ENCODE results near the gene JAG2.
A peak's percentile ranks its signal among the peaks of the same experiment; 100 is the strongest.

Gene JAG2

GRCh38 chr14:105201925-105202513, 33.4 kb upstream of the JAG2 start:
- Histone ChIP-seq H3K4me3 (ENCODE audit: low read depth in 1 of 2, low read length in 2 of 2) (no peak overlapping the region), H3K36me3 (ENCODE audit: control insufficient read depth in 1 of 2, insufficient read depth in 2 of 2, low read length in 2 of 2) (no peaks in the 10 kb centered on the region), H3K9me3 (ENCODE audit: control insufficient read depth in 1 of 2, low read length in 2 of 2) (no peaks in the 10 kb centered on the region), H3K27ac (ENCODE audit: low read length) (no peak overlapping the region), H3K4me1 (ENCODE audit: control insufficient read depth in 1 of 2, insufficient read depth in 2 of 2, low read length in 2 of 2) (peaks cover 0 to 28% of the 10 kb centered on the region in 2 donors), H3K27me3 (ENCODE audit: low read depth, low read length) (peaks cover 18% of the 10 kb centered on the region)

GRCh38 chr14:105201156-105201924, 32.8 kb upstream of the JAG2 start:
- Histone ChIP-seq H3K4me1 (ENCODE audit: control insufficient read depth in 1 of 2, insufficient read depth in 2 of 2, low read length in 2 of 2) (peaks cover 0 to 35% of the 10 kb centered on the region in 2 donors), H3K4me3 (ENCODE audit: low read depth in 1 of 2, low read length in 2 of 2) (no peak overlapping the region), H3K36me3 (ENCODE audit: control insufficient read depth in 1 of 2, insufficient read depth in 2 of 2, low read length in 2 of 2) (no peaks in the 10 kb centered on the region), H3K9me3 (ENCODE audit: control insufficient read depth in 1 of 2, low read length in 2 of 2) (no peaks in the 10 kb centered on the region), H3K27me3 (ENCODE audit: low read depth, low read length) (peaks cover 21% of the 10 kb centered on the region), H3K27ac (ENCODE audit: low read length) (no peak overlapping the region)

- no peak overlapping the region for H3K27ac ChIP-seq (ENCODE audit: low read length)
- H3K4me1 ChIP-seq (ENCODE audit: control insufficient read depth in 1 of 2, insufficient read depth in 2 of 2, low read length in 2 of 2) = peaks cover 0 to 39% of the 10 kb centered on the region in 2 donors
- no peaks in the 10 kb centered on the region for H3K9me3 ChIP-seq (ENCODE audit: control insufficient read depth in 1 of 2, low read length in 2 of 2)
- peaks cover 28% of the 10 kb centered on the region for H3K27me3 ChIP-seq (ENCODE audit: low read depth, low read length)
- no peak overlapping the region for H3K4me3 ChIP-seq (ENCODE audit: low read depth in 1 of 2, low read length in 2 of 2)
- no peaks in the 10 kb centered on the region for H3K36me3 ChIP-seq (ENCODE audit: control insufficient read depth in 1 of 2, insufficient read depth in 2 of 2, low read length in 2 of 2)
Observed at GRCh38 chr14:105200641-105201040, 32.1 kb upstream of the JAG2 start.

DNA sequence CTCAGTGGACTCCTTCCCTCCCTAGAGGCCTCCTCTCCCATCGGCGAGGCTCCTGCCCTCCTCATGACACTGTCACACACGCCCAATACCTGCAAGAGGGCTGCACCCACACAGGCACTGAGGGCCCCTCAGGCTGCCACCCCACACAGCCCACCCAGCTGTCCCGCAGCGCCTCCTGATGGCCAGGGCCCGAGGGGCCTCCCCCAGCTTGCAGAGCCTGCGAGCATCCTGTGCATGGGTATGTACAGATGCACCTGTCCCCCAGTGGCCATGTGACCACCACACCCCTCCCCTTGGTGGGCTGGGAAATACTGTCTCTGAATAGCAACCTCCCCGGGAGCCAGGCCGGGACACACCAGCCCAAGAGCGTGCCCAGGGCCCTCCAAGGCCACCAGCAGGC, 31.5 kb upstream of the JAG2 start:
- Histone ChIP-seq H3K36me3 (ENCODE audit: control insufficient read depth in 1 of 2, insufficient read depth in 2 of 2, low read length in 2 of 2) (no peaks in the 10 kb centered on the region), H3K27ac (ENCODE audit: low read length) (no peak overlapping the region), H3K4me1 (ENCODE audit: control insufficient read depth in 1 of 2, insufficient read depth in 2 of 2, low read length in 2 of 2) (peaks cover 0 to 36% of the 10 kb centered on the region in 2 donors), H3K27me3 (ENCODE audit: low read depth, low read length) (peaks cover 32% of the 10 kb centered on the region), H3K4me3 (ENCODE audit: low read depth in 1 of 2, low read length in 2 of 2) (no peak overlapping the region), H3K9me3 (ENCODE audit: control insufficient read depth in 1 of 2, low read length in 2 of 2) (no peaks in the 10 kb centered on the region)

GRCh38 chr14:105199093-105199492, 30.5 kb upstream of the JAG2 start:
- Histone ChIP-seq H3K9me3 (ENCODE audit: control insufficient read depth in 1 of 2, low read length in 2 of 2) (no peaks in the 10 kb centered on the region), H3K27me3 (ENCODE audit: low read depth, low read length) (peaks cover 42% of the 10 kb centered on the region), H3K4me3 (ENCODE audit: low read depth in 1 of 2, low read length in 2 of 2) (no peak overlapping the region), H3K27ac (ENCODE audit: low read length) (no peak overlapping the region), H3K36me3 (ENCODE audit: control insufficient read depth in 1 of 2, insufficient read depth in 2 of 2, low read length in 2 of 2) (no peaks in the 10 kb centered on the region), H3K4me1 (ENCODE audit: control insufficient read depth in 1 of 2, insufficient read depth in 2 of 2, low read length in 2 of 2) (peaks cover 0 to 36% of the 10 kb centered on the region in 2 donors)

GRCh38 chr14:105198588-105198987, 30.0 kb upstream of the JAG2 start:
- Histone ChIP-seq H3K27ac (ENCODE audit: low read length) (no peak overlapping the region), H3K4me3 (ENCODE audit: low read depth in 1 of 2, low read length in 2 of 2) (no peak overlapping the region), H3K9me3 (ENCODE audit: control insufficient read depth in 1 of 2, low read length in 2 of 2) (no peaks in the 10 kb centered on the region), H3K27me3 (ENCODE audit: low read depth, low read length) (peaks cover 46% of the 10 kb centered on the region), H3K36me3 (ENCODE audit: control insufficient read depth in 1 of 2, insufficient read depth in 2 of 2, low read length in 2 of 2) (no peaks in the 10 kb centered on the region), H3K4me1 (ENCODE audit: control insufficient read depth in 1 of 2, insufficient read depth in 2 of 2, low read length in 2 of 2) (peaks cover 0 to 37% of the 10 kb centered on the region in 2 donors)

GRCh38 chr14:105197211-105197641, 28.6 kb upstream of the JAG2 start:
- Histone ChIP-seq H3K27me3 (ENCODE audit: low read depth, low read length) (peaks cover 55% of the 10 kb centered on the region), H3K27ac (ENCODE audit: low read length) (no peak overlapping the region), H3K4me1 (ENCODE audit: control insufficient read depth in 1 of 2, insufficient read depth in 2 of 2, low read length in 2 of 2) (peaks cover 0 to 34% of the 10 kb centered on the region in 2 donors), H3K9me3 (ENCODE audit: control insufficient read depth in 1 of 2, low read length in 2 of 2) (no peaks in the 10 kb centered on the region), H3K36me3 (ENCODE audit: control insufficient read depth in 1 of 2, insufficient read depth in 2 of 2, low read length in 2 of 2) (no peaks in the 10 kb centered on the region), H3K4me3 (ENCODE audit: low read depth in 1 of 2, low read length in 2 of 2) (no peak overlapping the region)

- Histone ChIP-seq H3K27ac (ENCODE audit: low read length) (no peak overlapping the region), H3K36me3 (ENCODE audit: control insufficient read depth in 1 of 2, insufficient read depth in 2 of 2, low read length in 2 of 2) (no peaks in the 10 kb centered on the region), H3K4me1 (ENCODE audit: control insufficient read depth in 1 of 2, insufficient read depth in 2 of 2, low read length in 2 of 2) (peaks cover 0 to 31% of the 10 kb centered on the region in 2 donors), H3K9me3 (ENCODE audit: control insufficient read depth in 1 of 2, low read length in 2 of 2) (no peaks in the 10 kb centered on the region), H3K27me3 (ENCODE audit: low read depth, low read length) (peaks cover 55% of the 10 kb centered on the region), H3K4me3 (ENCODE audit: low read depth in 1 of 2, low read length in 2 of 2) (peak overlapping the region in 1 of 2 donors; percentile 38)
Observed at GRCh38 chr14:105196265-105196960, 27.8 kb upstream of the JAG2 start.

DNA sequence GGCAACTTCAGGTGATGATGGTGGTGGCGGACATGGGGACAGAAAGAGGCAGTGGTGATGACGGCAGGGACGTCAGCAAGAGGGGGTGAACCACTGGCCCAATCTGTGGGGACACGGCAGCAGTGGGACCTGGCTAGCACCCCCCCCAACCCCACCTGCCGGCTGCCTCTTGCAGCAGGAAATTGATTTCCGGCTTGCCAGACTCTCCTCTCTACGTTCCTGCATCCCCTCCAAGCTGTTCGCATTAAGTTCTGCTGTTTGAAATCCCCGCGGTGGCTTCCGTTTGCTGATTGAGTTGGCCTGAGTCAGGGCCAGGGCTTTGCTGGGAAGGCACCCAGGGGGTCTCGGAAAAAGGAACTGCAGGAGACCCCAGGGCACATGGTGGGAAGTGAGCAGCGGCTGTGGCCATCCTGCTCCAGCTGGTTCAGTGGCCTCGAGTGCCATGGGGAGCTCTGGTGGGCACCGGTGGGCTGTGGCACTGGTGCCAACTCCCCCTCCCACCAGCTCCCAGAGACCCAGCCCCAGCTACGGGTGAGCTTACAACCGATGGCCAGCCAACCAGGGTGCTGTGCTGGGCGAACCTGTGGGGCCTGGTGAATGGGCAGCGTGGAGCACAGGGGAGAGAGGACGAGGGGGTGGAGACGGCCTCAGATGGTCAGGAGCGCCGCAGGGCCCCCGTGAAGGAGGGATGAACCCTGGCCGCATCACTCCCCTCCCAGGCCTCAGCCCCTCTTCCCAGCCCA, 27.1 kb upstream of the JAG2 start:
- no peak overlapping the region for H3K4me3 ChIP-seq (ENCODE audit: low read depth in 1 of 2, low read length in 2 of 2)
- H3K27ac ChIP-seq (ENCODE audit: low read length) = no peak overlapping the region
- H3K27me3 ChIP-seq (ENCODE audit: low read depth, low read length) = peaks cover 55% of the 10 kb centered on the region
- no peaks in the 10 kb centered on the region for H3K9me3 ChIP-seq (ENCODE audit: control insufficient read depth in 1 of 2, low read length in 2 of 2)
- H3K36me3 ChIP-seq (ENCODE audit: control insufficient read depth in 1 of 2, insufficient read depth in 2 of 2, low read length in 2 of 2) = no peaks in the 10 kb centered on the region
- H3K4me1 ChIP-seq (ENCODE audit: control insufficient read depth in 1 of 2, insufficient read depth in 2 of 2, low read length in 2 of 2) = peaks cover 0 to 27% of the 10 kb centered on the region in 2 donors

DNA sequence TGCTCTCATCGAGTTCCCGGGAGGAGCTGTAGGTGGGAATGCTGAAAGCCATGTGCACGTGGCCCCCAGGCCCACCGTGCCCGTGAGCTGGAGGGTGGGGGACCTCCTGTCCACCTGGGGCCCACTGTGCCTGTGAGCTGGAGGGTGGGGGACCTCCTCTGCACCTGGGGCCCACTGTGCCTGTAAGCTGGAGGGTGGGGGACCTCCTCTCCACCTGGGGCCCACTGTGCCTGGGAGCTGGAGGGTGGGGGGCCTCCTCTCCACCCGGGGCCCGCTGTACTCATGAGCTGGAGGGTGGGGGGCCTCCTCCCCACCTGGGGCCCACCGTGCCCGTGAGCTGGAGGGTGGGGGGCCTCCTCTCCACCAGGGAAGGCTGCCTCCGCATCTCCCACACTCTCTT, 26.5 kb upstream of the JAG2 start:
- no peaks in the 10 kb centered on the region for H3K36me3 ChIP-seq (ENCODE audit: control insufficient read depth in 1 of 2, insufficient read depth in 2 of 2, low read length in 2 of 2)

More for the DNA sequence above, 26.5 kb upstream of the JAG2 start:
- Histone ChIP-seq H3K27me3 (ENCODE audit: low read depth, low read length) (peaks cover 49% of the 10 kb centered on the region), H3K27ac (ENCODE audit: low read length) (no peak overlapping the region), H3K4me3 (ENCODE audit: low read depth in 1 of 2, low read length in 2 of 2) (no peak overlapping the region), H3K9me3 (ENCODE audit: control insufficient read depth in 1 of 2, low read length in 2 of 2) (no peaks in the 10 kb centered on the region), H3K4me1 (ENCODE audit: control insufficient read depth in 1 of 2, insufficient read depth in 2 of 2, low read length in 2 of 2) (peaks cover 0 to 27% of the 10 kb centered on the region in 2 donors)

All from muscle layer of duodenum (tissue), 2 donors.